ENCODE data around the gene CD55.

The CD55 gene

GRCh38 chr1:207398986-207399385 lies 77.5 kb downstream of the CD55 start:
- TF ChIP-seq CTCF (IDR thresholded peaks at IDR 0.05; ENCODE audit: insufficient read depth, low read length, poor library complexity, severe bottlenecking), result no peak
- no peak for TF ChIP-seq EZH2phosphoT487 (conservative IDR thresholded peaks at IDR 0.05; ENCODE audit: low read length)
- no peak overlapping the region for H2AFZ ChIP-seq (ENCODE audit: low read depth, low read length, severe bottlenecking)
- no peaks in the 10 kb centered on the region for H3K27me3 ChIP-seq (ENCODE audit: low read length)
- no peak overlapping the region for H3K9ac ChIP-seq (ENCODE audit: low read length)
- H4K20me1 ChIP-seq (ENCODE audit: low read depth, low read length), result no peaks in the 10 kb centered on the region
- no peaks in the 10 kb centered on the region for H3K79me2 ChIP-seq (ENCODE audit: insufficient read depth, low read length)
- no peak overlapping the region for H3K4me3 ChIP-seq (ENCODE audit: insufficient read depth, low read length, poor library complexity, severe bottlenecking)
- no peaks in the 10 kb centered on the region for H3K9me3 ChIP-seq (ENCODE audit: insufficient read depth, low read length)
- H3K9me2 ChIP-seq (replicated peaks; ENCODE audit: insufficient read depth, low read length), result no peaks in the 10 kb centered on the region
- H3K36me3 ChIP-seq (ENCODE audit: low read length), result no peaks in the 10 kb centered on the region
- no peaks in the 10 kb centered on the region for H3F3A ChIP-seq (ENCODE audit: insufficient read depth)
- H3K27ac ChIP-seq (ENCODE audit: low read depth, low read length), result no peak overlapping the region
- no peak overlapping the region for H3K4me2 ChIP-seq (ENCODE audit: low read depth, low read length, poor library complexity, severe bottlenecking)

- Histone ChIP-seq H3K9me3 (ENCODE audit: insufficient read depth, low read length) (no peaks in the 10 kb centered on the region), H3K36me3 (ENCODE audit: low read length) (no peaks in the 10 kb centered on the region), H3K4me3 (ENCODE audit: insufficient read depth, low read length, poor library complexity, severe bottlenecking) (no peak overlapping the region), H3K4me2 (ENCODE audit: low read depth, low read length, poor library complexity, severe bottlenecking) (no peak overlapping the region), H3F3A (ENCODE audit: insufficient read depth) (no peaks in the 10 kb centered on the region), H3K9me2 (replicated peaks; ENCODE audit: insufficient read depth, low read length) (no peaks in the 10 kb centered on the region), H3K27ac (ENCODE audit: low read depth, low read length) (no peak overlapping the region), H2AFZ (ENCODE audit: low read depth, low read length, severe bottlenecking) (no peak overlapping the region), H4K20me1 (ENCODE audit: low read depth, low read length) (no peaks in the 10 kb centered on the region), H3K79me2 (ENCODE audit: insufficient read depth, low read length) (no peaks in the 10 kb centered on the region), H3K27me3 (ENCODE audit: low read length) (no peaks in the 10 kb centered on the region), H3K9ac (ENCODE audit: low read length) (no peak overlapping the region)
- no peak for TF ChIP-seq CTCF (IDR thresholded peaks at IDR 0.05; ENCODE audit: insufficient read depth, low read length, poor library complexity, severe bottlenecking)
- no peak for TF ChIP-seq EZH2phosphoT487 (conservative IDR thresholded peaks at IDR 0.05; ENCODE audit: low read length)
These were observed 80.1 kb downstream of the CD55 start for GRCh38 chr1:207401578-207401977.

DNA sequence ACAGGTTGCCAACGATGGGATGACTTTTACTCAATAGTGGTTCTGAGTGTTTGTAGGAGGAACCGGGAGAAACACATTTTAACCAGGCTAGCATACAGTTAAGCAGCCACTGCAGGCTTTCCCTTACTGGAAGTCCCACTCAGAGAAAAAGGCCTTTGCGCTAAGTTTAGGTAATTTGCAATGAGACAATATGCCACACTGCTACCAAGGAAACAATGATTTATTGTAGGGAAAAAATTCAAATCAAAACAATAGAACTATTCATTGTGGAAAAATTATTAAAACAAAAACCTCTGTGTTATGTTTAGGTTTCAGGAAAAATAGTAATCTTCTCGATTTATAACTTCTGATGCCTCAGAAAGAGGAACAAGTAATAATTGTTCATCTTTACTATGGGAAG lies 81.3 kb downstream of the CD55 start:
- H3K36me3 ChIP-seq (ENCODE audit: low read length), result no peaks in the 10 kb centered on the region
- no peaks in the 10 kb centered on the region for H3K9me2 ChIP-seq (replicated peaks; ENCODE audit: insufficient read depth, low read length)
- no peaks in the 10 kb centered on the region for H3K9me3 ChIP-seq (ENCODE audit: insufficient read depth, low read length)
- no peaks in the 10 kb centered on the region for H3F3A ChIP-seq (ENCODE audit: insufficient read depth)
- H3K27me3 ChIP-seq (ENCODE audit: low read length), result no peaks in the 10 kb centered on the region
- no peak overlapping the region for H3K4me3 ChIP-seq (ENCODE audit: insufficient read depth, low read length, poor library complexity, severe bottlenecking)
- no peak overlapping the region for H3K4me2 ChIP-seq (ENCODE audit: low read depth, low read length, poor library complexity, severe bottlenecking)
- TF ChIP-seq EZH2phosphoT487 (conservative IDR thresholded peaks at IDR 0.05; ENCODE audit: low read length) (no peak), CTCF (IDR thresholded peaks at IDR 0.05; ENCODE audit: insufficient read depth, low read length, poor library complexity, severe bottlenecking) (no peak)
- no peaks in the 10 kb centered on the region for H3K79me2 ChIP-seq (ENCODE audit: insufficient read depth, low read length)
- H3K27ac ChIP-seq (ENCODE audit: low read depth, low read length), result no peak overlapping the region
- H2AFZ ChIP-seq (ENCODE audit: low read depth, low read length, severe bottlenecking), result no peak overlapping the region
- H3K9ac ChIP-seq (ENCODE audit: low read length), result no peak overlapping the region
- H4K20me1 ChIP-seq (ENCODE audit: low read depth, low read length), result no peaks in the 10 kb centered on the region
